ENCODE data around the gene CD48.
"Not testable (repeated sequence)": the region's sequence is repeated elsewhere in the genome, so short reads cannot be mapped to it uniquely, and the experiment has no call there.

Gene CD48

GRCh38 chr1:160652924-160653619 is 58.5 kb downstream of the CD48 start:
- DNase-seq (ENCODE audit: low read depth in 3 of 3), result no peak

- DNase-seq (ENCODE audit: low read depth in 3 of 3), result not testable (repeated sequence)
Observed at GRCh38 chr1:160652065-160652641, 59.5 kb downstream of the CD48 start.

- DNase-seq (ENCODE audit: low read depth in 3 of 3), result no peak
Observed at GRCh38 chr1:160651433-160652064, 60.1 kb downstream of the CD48 start.

GRCh38 chr1:160647329-160647720 is 64.3 kb downstream of the CD48 start:
- DNase-seq (ENCODE audit: low read depth in 3 of 3), result no peak

- DNase-seq (ENCODE audit: low read depth in 3 of 3), result no peak
Observed at GRCh38 chr1:160646711-160647328, 64.8 kb downstream of the CD48 start, which contains the start of gene SLAMF1. SLAMF1 (minus strand) TSS chr1:160647044; CDS start chr1:160646945, 99 bp downstream.

- DNase-seq (ENCODE audit: low read depth in 3 of 3), result no peak
Observed at GRCh38 chr1:160646180-160646579, 65.4 kb downstream of the CD48 start.

- no peak for DNase-seq (ENCODE audit: low read depth in 3 of 3)
Observed at GRCh38 chr1:160645386-160646130, 66.1 kb downstream of the CD48 start.

GRCh38 chr1:160644399-160644798 is 67.2 kb downstream of the CD48 start:
- no peak for DNase-seq (ENCODE audit: low read depth in 3 of 3)

GRCh38 chr1:160643138-160643537 is 68.5 kb downstream of the CD48 start:
- DNase-seq (ENCODE audit: low read depth in 3 of 3), result no peak

GRCh38 chr1:160642281-160642644 is 69.4 kb downstream of the CD48 start:
- no peak for DNase-seq (ENCODE audit: low read depth in 3 of 3)

GRCh38 chr1:160641323-160642280 is 70.0 kb downstream of the CD48 start:
- no peak for DNase-seq (ENCODE audit: low read depth in 3 of 3)

- no peak for DNase-seq (ENCODE audit: low read depth in 3 of 3)
Observed at GRCh38 chr1:160640359-160641123, 71.1 kb downstream of the CD48 start.

GRCh38 chr1:160639652-160640051 is 72.0 kb downstream of the CD48 start:
- DNase-seq (ENCODE audit: low read depth in 3 of 3), result no peak

GRCh38 chr1:160638926-160639325 is 72.7 kb downstream of the CD48 start:
- DNase-seq (ENCODE audit: low read depth in 3 of 3), result no peak

- no peak for DNase-seq (ENCODE audit: low read depth in 3 of 3)
Observed at GRCh38 chr1:160638540-160638857, 73.1 kb downstream of the CD48 start.

GRCh38 chr1:160637821-160638539 is 73.6 kb downstream of the CD48 start:
- DNase-seq (ENCODE audit: low read depth in 3 of 3), result no peak

- no peak for DNase-seq (ENCODE audit: low read depth in 3 of 3)
Observed at GRCh38 chr1:160637065-160637464, 74.6 kb downstream of the CD48 start.

- no peak for DNase-seq (ENCODE audit: low read depth in 3 of 3)
Observed at GRCh38 chr1:160636547-160636946, 75.1 kb downstream of the CD48 start.

GRCh38 chr1:160636076-160636475 is 75.5 kb downstream of the CD48 start:
- DNase-seq (ENCODE audit: low read depth in 3 of 3), result no peak
